Liver (tissue), 9 donors: ENCODE results near the gene MED16. TPM values are rescaled to one million over a fixed set of nuclear protein-coding genes. Genes with fewer than 3 reads are reported as not detected.

Experiments
- DNase-seq: peaks from one replicate; pipeline ENCODE4 v3.0.0-alpha.2; 2017; ENCODE audit warnings: low spot score
- H3K27ac ChIP-seq, 2 donors: one replicate each; pipeline ENCODE4 v1.7.0; 2013; ENCODE audit warnings: inconsistent platforms in 2 of 2, low read length in 2 of 2, control low read depth in 1 of 2, low read depth in 1 of 2, mild to moderate bottlenecking in 1 of 2
- H3K27me3 ChIP-seq, 4 donors: one replicate each; pipeline versions ENCODE4 v1.6.1 to v1.7.0; 2013; ENCODE audit warnings: low read length in 3 of 4, inconsistent platforms in 1 of 4, mild to moderate bottlenecking in 1 of 4, moderate library complexity in 1 of 4; ENCODE audit not compliant: control insufficient read depth in 4 of 4, insufficient read depth in 4 of 4
- H3K36me3 ChIP-seq, 4 donors: one replicate each; pipeline versions ENCODE4 v1.6.1 to v1.7.0; 2013; ENCODE audit warnings: low read length in 3 of 4, mild to moderate bottlenecking in 3 of 4, low read depth in 1 of 4, moderate library complexity in 1 of 4; ENCODE audit not compliant: control insufficient read depth in 4 of 4, insufficient read depth in 3 of 4
- H3K4me1 ChIP-seq, 4 donors: one replicate each; pipeline versions ENCODE4 v1.6.1 to v1.7.0; 2013; ENCODE audit warnings: low read length in 3 of 4, mild to moderate bottlenecking in 3 of 4, moderate library complexity in 1 of 4; ENCODE audit not compliant: control insufficient read depth in 4 of 4, insufficient read depth in 4 of 4
- H3K4me3 ChIP-seq, 3 donors: one replicate each; pipeline versions ENCODE4 v1.6.1 to v1.7.0; 2013; ENCODE audit warnings: low read length in 3 of 3, control low read depth in 1 of 3, low read depth in 1 of 3, mild to moderate bottlenecking in 1 of 3
- H3K9ac ChIP-seq, 2 donors: one replicate each; pipeline ENCODE4 v1.7.0; 2013; ENCODE audit warnings: low read length in 2 of 2, mild to moderate bottlenecking in 2 of 2, moderate library complexity in 2 of 2, control low read depth in 1 of 2, low read depth in 1 of 2
- H3K9me3 ChIP-seq, 4 donors: one replicate each; pipeline versions ENCODE4 v1.6.1 to v1.7.0; 2013; ENCODE audit warnings: low read length in 3 of 4; ENCODE audit not compliant: control insufficient read depth in 4 of 4
- CTCF ChIP-seq: fragments of 150-350 bp; IDR thresholded peaks from 2 replicates; pipeline ENCODE4 v1.5.1; 2017; ENCODE audit warnings: improper control_type of control experiment, low read depth, low read length; ENCODE audit not compliant: missing input control
- EGR1 ChIP-seq, 2 donors: IDR thresholded peaks; 2 replicates each; pipeline ENCODE4 v1.6.1; 2016 to 2018; ENCODE audit warnings: antibody characterized with exemption in 2 of 2, low read depth in 2 of 2
- FOXA2 ChIP-seq: IDR thresholded peaks from 2 replicates; pipeline ENCODE4 v1.6.1; 2016; ENCODE audit warnings: antibody characterized with exemption
- GABPA ChIP-seq, 2 donors: IDR thresholded peaks in 1 of 2; conservative IDR thresholded peaks in 1 of 2; 2 replicates each; pipeline ENCODE4 v1.6.1; 2016; ENCODE audit warnings: antibody characterized with exemption in 2 of 2, mild to moderate bottlenecking in 1 of 2, moderate library complexity in 1 of 2
- HNF4A ChIP-seq, 2 donors: conservative IDR thresholded peaks; 2 replicates each; pipeline ENCODE4 v1.6.1; 2016; ENCODE audit warnings: antibody characterized with exemption in 2 of 2, mild to moderate bottlenecking in 2 of 2
- HNF4G ChIP-seq: IDR thresholded peaks from 2 replicates; pipeline ENCODE4 v1.6.1; 2016; ENCODE audit warnings: antibody characterized with exemption
- JUND ChIP-seq, 2 donors: IDR thresholded peaks; 2 replicates each; pipeline ENCODE4 v1.6.1; 2016; ENCODE audit warnings: antibody characterized with exemption in 2 of 2
- NR2F2 ChIP-seq: IDR thresholded peaks from 2 replicates; pipeline ENCODE4 v1.6.1; 2016; ENCODE audit warnings: antibody characterized with exemption
- RAD21 ChIP-seq, 2 donors: IDR thresholded peaks; 2 replicates each; pipeline ENCODE4 v1.6.1; 2016; ENCODE audit warnings: antibody characterized with exemption in 2 of 2, mild to moderate bottlenecking in 2 of 2
- REST ChIP-seq: IDR thresholded peaks from 2 replicates; pipeline ENCODE4 v1.6.1; 2016; ENCODE audit warnings: antibody characterized with exemption, mild to moderate bottlenecking
- RXRA ChIP-seq, 2 donors: IDR thresholded peaks; 2 replicates each; pipeline ENCODE4 v1.6.1; 2017 to 2018; ENCODE audit warnings: antibody characterized with exemption in 2 of 2, mild to moderate bottlenecking in 1 of 2
- SP1 ChIP-seq: IDR thresholded peaks from 2 replicates; pipeline ENCODE4 v1.6.1; 2018; ENCODE audit warnings: antibody characterized with exemption, mild to moderate bottlenecking
- TAF1 ChIP-seq: conservative IDR thresholded peaks from 2 replicates; pipeline ENCODE4 v1.6.1; 2016; ENCODE audit warnings: antibody characterized with exemption, mild to moderate bottlenecking
- YY1 ChIP-seq: IDR thresholded peaks from 2 replicates; pipeline ENCODE4 v1.6.1; 2016; ENCODE audit warnings: antibody characterized with exemption, mild to moderate bottlenecking
- WGBS: extraction: QIAGEN DNeasy Blood & Tissue Kit; methylation state at CpG from one replicate; pipeline ENCODE4 v1.1.7; 2013; 5-methylcytosine and 5-hydroxymethylcytosine counted together
- polyA plus RNA-seq, 2 donors: library from polyadenylated mRNA; stranded (reverse) in 1 of 2; unstranded in 1 of 2; fragments of 200-250 nt in 1 of 2; fragments of >200 nt in 1 of 2; fragmentation: Nextera tagmentation in 1 of 2; extraction: Ambion mirVana in 1 of 2; gene quantifications; one replicate each; pipeline versions ENCODE4 v1.2.1 to v1.2.3, GENCODE V29; 2013 to 2015
- total RNA-seq, 2 donors: library from RNA; depleted of rRNA; stranded (reverse); fragments of >200 nt; gene quantifications; one replicate each; pipeline ENCODE4 v1.2.3, GENCODE V29; 2014
- TF ChIP-seq, protein P1 (sequence below): IDR thresholded peaks from 2 replicates; pipeline ENCODE4 v1.6.1; 2016; ENCODE audit warnings: antibody characterized with exemption
- TF ChIP-seq, protein P2 (sequence below): IDR thresholded peaks from 2 replicates; pipeline ENCODE4 v1.6.1; 2016; ENCODE audit warnings: antibody characterized with exemption
- donor health status: healthy.
- donor health status: healthy.
- donor health status: healthy.
- donor health status: healthy.
- donor health status: healthy.

The MED16 gene
- total and polyA plus RNA-seq, 4 donors: 30.6 to 50.5 (median 41.0) TPM

DNA sequence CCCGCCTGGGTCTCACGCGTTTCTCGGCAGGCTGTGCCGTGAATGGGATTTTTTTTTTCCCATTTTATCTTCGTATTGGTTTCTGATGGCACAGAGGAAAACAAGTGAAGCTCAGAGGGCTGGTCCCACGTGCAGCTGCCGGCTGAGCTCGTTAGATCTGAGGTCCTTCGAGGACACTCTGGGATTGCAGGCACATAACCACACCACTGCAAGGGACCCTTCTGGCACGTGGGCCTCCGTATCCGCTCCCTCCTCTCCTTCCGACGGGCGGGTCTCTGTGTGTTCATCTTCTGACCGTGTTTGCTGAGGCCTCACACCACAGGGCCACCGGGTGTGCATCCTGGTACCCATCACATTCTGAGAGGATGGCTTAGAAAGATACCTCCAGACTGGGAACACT, 16.9 kb downstream of the MED16 start:
- Histone ChIP-seq H3K9ac (no peak overlapping the region), H3K27ac (no peak overlapping the region), H3K4me3 (no peak overlapping the region), H3K27me3 (no peaks in the 10 kb centered on the region), H3K36me3 (peaks cover 5 to 34% (median 11%) of the 10 kb centered on the region in 4 donors), H3K4me1 (no peaks in the 10 kb centered on the region), H3K9me3 (no peaks in the 10 kb centered on the region)
- TF ChIP-seq GABPA (IDR thresholded peaks at IDR 0.05 in 1 of 2, conservative IDR thresholded peaks at IDR 0.05 in 1 of 2) (no peak), JUND (IDR thresholded peaks at IDR 0.05) (no peak), SP1 (no peak), YY1 (no peak), EGR1 (IDR thresholded peaks at IDR 0.05; ENCODE audit: low read depth in 2 of 2) (no peak), NR2F2 (no peak), RAD21 (IDR thresholded peaks at IDR 0.05) (no peak), HNF4A (conservative IDR thresholded peaks at IDR 0.05) (no peak), FOXA2 (no peak), CTCF (no peak), TAF1 (no peak), REST (no peak), RXRA (IDR thresholded peaks at IDR 0.05) (no peak)
- TF ChIP-seq, protein P1, sequence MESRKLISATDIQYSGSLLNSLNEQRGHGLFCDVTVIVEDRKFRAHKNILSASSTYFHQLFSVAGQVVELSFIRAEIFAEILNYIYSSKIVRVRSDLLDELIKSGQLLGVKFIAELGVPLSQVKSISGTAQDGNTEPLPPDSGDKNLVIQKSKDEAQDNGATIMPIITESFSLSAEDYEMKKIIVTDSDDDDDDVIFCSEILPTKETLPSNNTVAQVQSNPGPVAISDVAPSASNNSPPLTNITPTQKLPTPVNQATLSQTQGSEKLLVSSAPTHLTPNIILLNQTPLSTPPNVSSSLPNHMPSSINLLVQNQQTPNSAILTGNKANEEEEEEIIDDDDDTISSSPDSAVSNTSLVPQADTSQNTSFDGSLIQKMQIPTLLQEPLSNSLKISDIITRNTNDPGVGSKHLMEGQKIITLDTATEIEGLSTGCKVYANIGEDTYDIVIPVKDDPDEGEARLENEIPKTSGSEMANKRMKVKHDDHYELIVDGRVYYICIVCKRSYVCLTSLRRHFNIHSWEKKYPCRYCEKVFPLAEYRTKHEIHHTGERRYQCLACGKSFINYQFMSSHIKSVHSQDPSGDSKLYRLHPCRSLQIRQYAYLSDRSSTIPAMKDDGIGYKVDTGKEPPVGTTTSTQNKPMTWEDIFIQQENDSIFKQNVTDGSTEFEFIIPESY: no peak
- TF ChIP-seq, protein P2, sequence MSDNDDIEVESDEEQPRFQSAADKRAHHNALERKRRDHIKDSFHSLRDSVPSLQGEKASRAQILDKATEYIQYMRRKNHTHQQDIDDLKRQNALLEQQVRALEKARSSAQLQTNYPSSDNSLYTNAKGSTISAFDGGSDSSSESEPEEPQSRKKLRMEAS: no peak
- 89% methylated on average over 18 of the region's 18 CpGs for WGBS
- no peak for DNase-seq

DNA sequence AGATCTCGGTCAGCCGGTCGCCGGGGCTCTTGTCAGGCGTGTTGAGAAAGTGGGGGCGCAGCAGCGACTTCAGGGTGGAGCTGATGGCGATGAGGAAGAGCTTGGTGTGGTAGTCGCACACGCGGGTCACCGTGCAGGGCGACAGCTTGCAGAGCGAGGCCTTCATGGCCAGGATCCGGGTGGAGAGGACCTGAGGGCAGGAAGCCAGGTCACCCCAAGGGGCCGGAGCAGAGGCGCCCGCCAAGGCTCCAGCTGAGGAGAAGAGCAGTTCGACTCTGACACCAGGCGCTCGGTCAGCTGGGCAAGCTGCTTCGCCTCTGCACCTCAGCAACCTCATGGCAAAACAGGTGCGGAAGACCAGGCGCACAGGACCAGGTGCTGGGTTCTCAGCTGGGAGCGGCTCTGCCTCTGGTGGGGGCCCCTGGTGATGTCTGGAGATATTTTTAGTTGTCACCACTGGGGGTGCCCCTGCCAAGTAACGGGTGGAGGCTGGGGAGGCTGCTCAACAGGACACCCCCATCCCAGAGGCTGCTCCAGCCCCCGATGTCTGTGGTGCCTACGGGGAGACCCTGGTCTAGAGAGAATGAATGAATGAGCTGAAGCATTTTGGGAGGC, 17.6 kb downstream of the MED16 start:
- Histone ChIP-seq H3K36me3 (peaks cover 8 to 38% (median 11%) of the 10 kb centered on the region in 4 donors), H3K4me1 (no peaks in the 10 kb centered on the region), H3K27me3 (no peaks in the 10 kb centered on the region), H3K27ac (no peak overlapping the region), H3K9me3 (no peaks in the 10 kb centered on the region), H3K9ac (no peak overlapping the region), H3K4me3 (no peak overlapping the region)
- no peak for DNase-seq
- no peak for TF ChIP-seq RXRA (IDR thresholded peaks at IDR 0.05)
- TF ChIP-seq FOXA2: no peak
- TF ChIP-seq, protein P2: no peak
- TF ChIP-seq SP1: no peak
- TF ChIP-seq JUND (IDR thresholded peaks at IDR 0.05): no peak
- TF ChIP-seq EGR1 (IDR thresholded peaks at IDR 0.05; ENCODE audit: low read depth in 2 of 2): no peak
- TF ChIP-seq TAF1: no peak
- TF ChIP-seq RAD21 (IDR thresholded peaks at IDR 0.05): no peak
- no peak for TF ChIP-seq CTCF
- TF ChIP-seq NR2F2: no peak
- TF ChIP-seq YY1: no peak
- no peak for TF ChIP-seq HNF4G
- WGBS: 98% methylated on average over 28 of the region's 28 CpGs
